ENCODE data around the gene COL6A3.
"Not testable (repeated sequence)": the region's sequence is repeated elsewhere in the genome, so short reads cannot be mapped to it uniquely, and the experiment has no call there.

COL6A3 gene

GRCh38 chr2:237315170-237315828 lies 98.7 kb downstream of the COL6A3 start:
- no peak for FAIRE-seq

GRCh38 chr2:237314681-237315080 lies 99.3 kb downstream of the COL6A3 start:
- no peak for FAIRE-seq

GRCh38 chr2:237314198-237314597 lies 99.8 kb downstream of the COL6A3 start:
- FAIRE-seq: no peak

GRCh38 chr2:237312021-237312755 lies 101.8 kb downstream of the COL6A3 start:
- FAIRE-seq: no peak

GRCh38 chr2:237310515-237311114 lies 103.3 kb downstream of the COL6A3 start:
- no peak for FAIRE-seq

GRCh38 chr2:237309416-237309815 lies 104.5 kb downstream of the COL6A3 start:
- no peak for FAIRE-seq

- FAIRE-seq: no peak
These were observed 105.0 kb downstream of the COL6A3 start for GRCh38 chr2:237309011-237309410.

GRCh38 chr2:237307474-237307873 lies 106.5 kb downstream of the COL6A3 start:
- FAIRE-seq: no peak

GRCh38 chr2:237306787-237307170 lies 107.2 kb downstream of the COL6A3 start:
- FAIRE-seq: no peak

GRCh38 chr2:237306083-237306786 lies 107.7 kb downstream of the COL6A3 start:
- no peak for FAIRE-seq

- FAIRE-seq: no peak
These were observed 108.4 kb downstream of the COL6A3 start for GRCh38 chr2:237305579-237305978.

- FAIRE-seq: no peak
These were observed 109.0 kb downstream of the COL6A3 start for GRCh38 chr2:237304763-237305514.

GRCh38 chr2:237303244-237303643 lies 110.7 kb downstream of the COL6A3 start:
- not testable (repeated sequence) for FAIRE-seq

GRCh38 chr2:237301595-237301994 lies 112.4 kb downstream of the COL6A3 start:
- FAIRE-seq: no peak

GRCh38 chr2:237300739-237301138 lies 113.2 kb downstream of the COL6A3 start:
- FAIRE-seq: no peak

GRCh38 chr2:237299906-237300305 lies 114.1 kb downstream of the COL6A3 start:
- FAIRE-seq: no peak

GRCh38 chr2:237298151-237299118 lies 115.5 kb downstream of the COL6A3 start:
- FAIRE-seq: no peak

- FAIRE-seq: no peak
These were observed 116.4 kb downstream of the COL6A3 start for GRCh38 chr2:237297421-237298150.

- FAIRE-seq: no peak
These were observed 117.2 kb downstream of the COL6A3 start for GRCh38 chr2:237296756-237297155.

- FAIRE-seq: no peak
These were observed 118.0 kb downstream of the COL6A3 start for GRCh38 chr2:237295889-237296480.
